C4-2B (cell line): ENCODE results near the gene HLA-DMA.

Source experiments
- H3K27ac ChIP-seq: fragments of 450-650 bp; 2 replicates; pipeline ENCODE4 v1.5.1; 2017
- CTCF ChIP-seq: fragments of 450-650 bp; conservative IDR thresholded peaks from 2 replicates; pipeline ENCODE4 v1.5.1; 2017; ENCODE audit warnings: mild to moderate bottlenecking
- ZFX ChIP-seq: fragments of 450-650 bp; IDR thresholded peaks from 2 replicates; pipeline ENCODE4 v1.6.1; 2017

Gene HLA-DMA

GRCh38 chr6:32979720-32980487 is 27.0 kb upstream of the HLA-DMA start:
- no peak overlapping the region for H3K27ac ChIP-seq
- TF ChIP-seq CTCF (no peak), ZFX (no peak)

GRCh38 chr6:32977953-32978324 is 25.0 kb upstream of the HLA-DMA start:
- no peak overlapping the region for H3K27ac ChIP-seq
- TF ChIP-seq CTCF (no peak), ZFX (no peak)

GRCh38 chr6:32977272-32977952 is 24.5 kb upstream of the HLA-DMA start:
- TF ChIP-seq ZFX (no peak), CTCF (no peak)
- H3K27ac ChIP-seq, result no peak overlapping the region

GRCh38 chr6:32976334-32977069 is 23.6 kb upstream of the HLA-DMA start:
- H3K27ac ChIP-seq, result no peak overlapping the region; the same call in 1 of the 2 replicates

GRCh38 chr6:32975886-32976285 is 23.0 kb upstream of the HLA-DMA start:
- TF ChIP-seq ZFX (no peak), CTCF (no peak)

More at GRCh38 chr6:32976334-32977069, 23.6 kb upstream of the HLA-DMA start:
- TF ChIP-seq CTCF (no peak), ZFX (no peak)

GRCh38 chr6:32974541-32975308 is 21.8 kb upstream of the HLA-DMA start:
- peak overlapping the region; percentile 99 for H3K27ac ChIP-seq

More at GRCh38 chr6:32975886-32976285, 23.0 kb upstream of the HLA-DMA start:
- H3K27ac ChIP-seq, result no peak overlapping the region; the same call in 1 of the 2 replicates

More at GRCh38 chr6:32974541-32975308, 21.8 kb upstream of the HLA-DMA start:
- TF ChIP-seq CTCF, result no peak
